AG10803 (cell line): ENCODE measurements around the gene FCRLA.

ENCODE experiments used
- DNase-seq: peaks from one replicate; pipeline ENCODE4 v3.0.0; 2010; ENCODE audit warnings: low read depth
- H3K4me3 ChIP-seq: 2 replicates; pipeline ENCODE4 v1.5.1; 2011; ENCODE audit warnings: mild to moderate bottlenecking, low read length, control low read depth
- CTCF ChIP-seq: conservative IDR thresholded peaks from 2 replicates; pipeline ENCODE4 v1.5.1; 2011; ENCODE audit warnings: mild to moderate bottlenecking, low read length, control low read depth, inconsistent platforms

FCRLA gene

GRCh38 chr1:161733526-161733925 is 26.5 kb downstream of the FCRLA start:
- DNase-seq, result peak; percentile 96
- no peak for TF ChIP-seq CTCF
- H3K4me3 ChIP-seq, result no peak overlapping the region

GRCh38 chr1:161735837-161736236 is 28.8 kb downstream of the FCRLA start:
- no peak for TF ChIP-seq CTCF
- no peak overlapping the region for H3K4me3 ChIP-seq
- no peak for DNase-seq

- no peak overlapping the region for H3K4me3 ChIP-seq
- TF ChIP-seq CTCF, result no peak
- DNase-seq, result no peak
Observed at GRCh38 chr1:161736335-161736969, 29.4 kb downstream of the FCRLA start.

- DNase-seq, result no peak
- no peak for TF ChIP-seq CTCF
Observed at GRCh38 chr1:161737625-161738024, 30.6 kb downstream of the FCRLA start.

GRCh38 chr1:161738627-161739287 is 31.7 kb downstream of the FCRLA start:
- H3K4me3 ChIP-seq, result no peak overlapping the region
- TF ChIP-seq CTCF, result peak; percentile 75
- DNase-seq, result peak; percentile 89

More at GRCh38 chr1:161737625-161738024, 30.6 kb downstream of the FCRLA start:
- no peak overlapping the region for H3K4me3 ChIP-seq

- no peak for TF ChIP-seq CTCF
- no peak for DNase-seq
- H3K4me3 ChIP-seq, result no peak overlapping the region
Observed at GRCh38 chr1:161739865-161740566, 33.0 kb downstream of the FCRLA start.
